Astrocyte of the cerebellum (primary cell): ENCODE results near the gene STARD10.
A peak's percentile ranks its signal among the peaks of the same experiment; 100 is the strongest.

Experiments
- DNase-seq: peaks from one replicate; pipeline ENCODE4 v3.0.0-alpha.2; 2011; ENCODE audit warnings: low read depth
- H3K4me3 ChIP-seq: 2 replicates; pipeline ENCODE4 v1.5.1; 2011; ENCODE audit warnings: mild to moderate bottlenecking, low read depth, low read length, moderate library complexity
- CTCF ChIP-seq: IDR thresholded peaks from 2 replicates; pipeline ENCODE4 v1.5.1; 2012; ENCODE audit warnings: low read length, low read depth, moderate library complexity, mild to moderate bottlenecking; ENCODE audit errors: missing control alignments
- in situ Hi-C: cut with HindIII; loops from 2 replicates; pipeline ENCODE4 v1.10.0; 2017; ENCODE audit warnings: low sequenced_read_pairs

The STARD10 gene

DNA sequence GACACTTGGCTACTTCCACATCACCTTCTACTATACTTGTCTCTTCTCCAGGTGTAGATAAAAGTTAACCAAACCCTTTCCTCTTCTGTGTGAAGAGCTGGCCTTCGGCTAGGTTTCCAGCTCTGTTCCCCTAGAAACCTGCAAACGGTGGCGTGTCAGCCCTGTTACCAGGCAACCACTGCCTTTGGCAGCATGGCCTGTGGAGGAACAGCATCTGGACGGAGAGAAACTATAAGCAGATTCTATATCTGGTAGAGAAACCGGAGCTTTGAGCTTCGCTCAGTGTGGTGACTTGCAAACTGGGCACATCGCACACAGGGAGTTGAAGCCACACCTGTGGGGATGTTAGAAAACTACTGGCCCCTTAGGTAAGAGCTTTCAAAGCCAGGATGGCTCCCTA lies 77.6 kb downstream of the STARD10 start:
- in situ Hi-C loops = no loop called here
- no peak for TF ChIP-seq CTCF
- peak; percentile 5 for DNase-seq
- H3K4me3 ChIP-seq = no peak overlapping the region

- no peak overlapping the region for H3K4me3 ChIP-seq
- in situ Hi-C loops = no loop called here
- no peak for DNase-seq
- TF ChIP-seq CTCF = no peak
Observed at GRCh38 chr11:72712841-72713240, 81.0 kb downstream of the STARD10 start.

DNA sequence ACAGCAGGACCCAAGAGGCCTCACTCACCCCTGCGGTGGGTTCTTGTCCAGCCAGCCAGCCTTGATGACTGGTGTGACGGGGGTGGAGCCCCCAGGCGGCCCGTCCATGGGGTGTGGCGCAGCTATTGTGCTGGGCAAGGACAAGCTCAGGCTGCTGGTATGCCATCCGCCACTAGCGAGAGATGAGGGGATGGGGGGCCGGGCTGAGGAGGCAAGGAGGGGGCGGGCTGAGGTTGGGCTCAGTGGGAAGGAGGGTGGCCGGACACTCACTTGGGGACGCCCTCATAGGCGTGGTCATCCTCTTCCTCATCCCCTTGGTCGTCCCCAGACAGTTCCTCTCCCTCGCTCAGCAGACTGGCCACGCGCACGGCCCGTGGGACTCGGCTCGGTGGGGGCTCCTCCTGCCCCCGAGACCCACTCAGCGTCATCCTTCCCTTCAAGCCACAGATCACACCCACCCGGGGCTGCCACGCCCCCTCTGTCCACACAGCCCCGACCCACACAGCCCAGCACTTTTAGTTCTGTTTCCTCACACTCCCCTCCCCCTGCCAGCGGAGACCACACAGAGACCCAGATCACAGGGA lies 81.6 kb downstream of the STARD10 start:
- TF ChIP-seq CTCF = no peak
- DNase-seq = no peak
- in situ Hi-C loops = no loop called here
- H3K4me3 ChIP-seq = no peak overlapping the region

DNA sequence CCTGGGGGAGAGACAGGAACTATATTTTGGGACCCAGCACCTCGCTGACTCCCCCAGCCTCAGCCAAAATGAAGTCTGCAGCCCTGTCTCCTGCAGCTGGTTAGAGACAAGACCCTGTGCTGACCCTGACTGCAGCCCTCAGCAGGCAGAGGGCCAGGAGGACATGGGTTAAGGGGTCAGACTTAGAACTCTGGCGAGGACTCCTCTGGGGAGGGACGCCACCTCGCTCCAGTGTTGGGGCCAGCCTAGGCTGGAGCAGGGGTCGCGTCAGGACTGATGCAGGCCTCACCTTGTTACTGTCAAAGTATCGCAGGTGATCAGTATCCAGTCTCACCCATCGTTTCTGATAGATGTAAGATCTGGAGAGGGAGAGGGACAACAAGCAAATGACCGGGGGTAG lies 82.7 kb downstream of the STARD10 start:
- in situ Hi-C loops = no loop called here
- no peak for TF ChIP-seq CTCF
- DNase-seq = no peak
- no peak overlapping the region for H3K4me3 ChIP-seq

DNA sequence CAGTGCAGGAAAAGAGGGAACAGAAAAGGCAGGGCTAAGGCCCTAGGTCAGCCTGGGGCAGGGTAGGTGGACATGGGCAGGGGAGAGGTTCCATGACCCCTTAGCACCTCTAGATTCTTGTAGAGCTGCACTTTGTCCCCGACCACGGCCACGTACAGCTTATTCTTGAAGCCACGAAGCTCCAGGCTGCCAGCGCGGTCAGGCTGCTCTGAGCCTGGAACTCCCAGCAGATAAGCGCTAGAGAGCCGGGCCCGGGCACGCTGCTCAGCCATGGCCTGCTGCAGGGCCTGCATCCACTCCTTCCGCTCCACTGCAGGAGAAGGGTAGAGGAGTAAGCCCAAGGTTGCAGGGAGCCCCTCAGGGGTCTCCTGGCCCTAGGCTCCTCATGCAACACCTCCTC lies 83.6 kb downstream of the STARD10 start:
- in situ Hi-C loops = no loop called here
- TF ChIP-seq CTCF = no peak
- no peak for DNase-seq
- no peak overlapping the region for H3K4me3 ChIP-seq

- no peak for DNase-seq
- TF ChIP-seq CTCF = no peak
- in situ Hi-C loops = no loop called here
- H3K4me3 ChIP-seq = no peak overlapping the region
Observed at GRCh38 chr11:72709478-72710238, 84.2 kb downstream of the STARD10 start.

GRCh38 chr11:72707032-72707431 lies 86.8 kb downstream of the STARD10 start:
- DNase-seq = no peak
- H3K4me3 ChIP-seq = no peak overlapping the region
- TF ChIP-seq CTCF = no peak
- in situ Hi-C loops = no loop called here
